CD4-positive, alpha-beta T cell treated with Interleukin-1 beta for 1 hour (primary cell): ENCODE measurements around the gene ACTN2.
"Not testable (repeated sequence)": the region's sequence is repeated elsewhere in the genome, so short reads cannot be mapped to it uniquely, and the experiment has no call there.

Experiments
- DNase-seq, 2 donors: peaks; one replicate each; pipeline ENCODE4 v3.0.0-alpha.2; 2020 to 2022

Gene ACTN2

DNA sequence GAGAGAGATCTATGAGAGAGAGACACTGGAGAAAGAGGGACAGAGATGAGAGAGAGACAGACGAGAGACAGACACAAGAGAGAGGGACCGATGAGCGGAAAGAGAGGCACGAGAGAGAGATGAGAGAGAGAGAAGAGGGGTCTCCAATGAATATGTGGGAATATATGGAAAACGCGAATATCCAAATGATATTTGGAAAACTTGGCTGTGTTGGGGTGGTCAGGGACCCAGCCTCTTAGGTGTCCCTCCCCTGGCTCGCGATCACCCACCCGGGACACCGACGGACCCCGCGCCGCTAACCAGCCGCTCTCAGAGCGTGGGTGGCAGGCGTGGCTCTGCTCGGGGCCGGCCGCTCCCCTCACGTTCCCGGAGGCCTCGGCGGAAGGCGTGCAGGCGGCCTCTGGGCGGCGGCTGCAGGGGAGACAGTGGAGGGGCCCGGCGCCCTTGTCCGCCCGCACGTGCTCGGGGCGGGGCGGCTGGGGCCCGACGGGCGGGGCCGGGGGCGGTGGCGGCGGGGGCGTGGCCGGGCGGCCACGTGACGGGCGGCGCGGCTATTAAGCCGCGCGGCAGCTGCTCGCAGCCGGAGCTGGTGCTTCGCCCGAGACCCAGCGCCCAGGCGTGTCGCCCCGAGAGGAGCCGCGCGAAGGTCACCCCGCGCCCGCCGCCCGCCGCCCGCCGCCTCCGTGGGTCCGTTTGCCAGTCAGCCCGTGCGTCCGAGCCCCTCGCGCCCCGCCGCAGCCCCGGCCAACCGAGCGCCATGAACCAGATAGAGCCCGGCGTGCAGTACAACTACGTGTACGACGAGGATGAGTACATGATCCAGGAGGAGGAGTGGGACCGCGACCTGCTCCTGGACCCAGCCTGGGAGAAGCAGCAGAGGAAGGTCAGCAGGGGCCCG is at the start of gene ACTN2:
Gene ACTN2 (plus strand): TSS at position 583 of the 898 bp plus-strand sequence. CDS start 175 bp downstream, at position 758.
- peak; percentile 50 to 58 for DNase-seq

DNA sequence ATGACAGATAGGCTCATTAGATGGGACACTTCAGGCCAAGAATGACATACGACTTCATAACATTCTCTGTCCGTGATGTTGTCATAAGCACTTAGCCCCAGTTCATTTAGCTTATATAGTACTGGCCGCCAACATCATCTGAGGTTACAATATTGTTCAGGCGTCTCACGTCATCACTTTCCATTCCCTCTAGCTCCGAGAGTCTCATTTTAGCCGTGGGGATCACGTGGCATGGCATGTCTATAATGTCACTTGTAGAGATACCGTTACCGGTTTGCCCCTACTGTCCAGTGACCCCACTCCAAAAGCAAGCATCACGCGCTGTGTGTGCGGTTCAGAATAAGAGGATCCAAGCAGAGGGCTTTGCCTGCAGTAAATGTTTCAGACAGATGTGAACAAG is 47.4 kb upstream of the ACTN2 start:
- no peak for DNase-seq

DNA sequence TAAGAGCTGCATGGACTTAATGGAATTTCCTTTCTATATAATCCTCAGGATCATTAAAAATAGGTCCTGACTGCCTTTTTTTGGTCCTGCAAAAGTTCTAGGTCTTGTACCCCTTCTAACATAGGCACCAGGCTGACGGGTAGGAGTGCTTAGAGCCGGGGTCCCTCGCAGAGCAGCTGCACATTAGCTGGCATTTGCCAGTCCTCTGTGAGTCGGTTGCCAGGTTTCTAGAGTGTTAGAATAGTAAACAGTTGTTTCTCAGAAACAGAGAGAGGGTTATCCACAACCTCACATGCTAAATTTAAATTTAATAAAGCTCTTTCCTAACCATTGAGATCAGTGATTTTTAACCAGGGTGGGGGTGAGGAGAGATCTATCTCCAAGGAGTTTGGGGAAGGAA is 46.6 kb upstream of the ACTN2 start:
- DNase-seq = no peak

DNA sequence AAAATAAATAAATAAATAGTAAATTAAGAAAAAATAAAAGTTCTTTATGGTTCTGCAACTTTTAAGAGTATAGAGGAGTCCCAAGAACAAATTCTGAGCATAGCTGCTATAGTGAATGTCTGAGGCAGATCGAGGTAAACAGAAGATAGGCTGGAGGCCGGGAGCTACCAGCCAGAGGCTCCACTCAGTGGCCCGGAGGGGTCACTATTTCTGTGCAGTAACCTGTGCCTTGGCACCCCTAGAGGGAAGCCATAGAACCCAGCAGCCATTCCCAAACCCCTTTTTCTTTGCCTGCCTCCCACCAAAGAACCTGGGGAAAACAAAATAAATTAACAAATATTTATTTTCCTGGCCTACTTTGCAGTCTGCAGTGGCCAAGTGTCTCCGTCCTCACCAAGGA is 43.5 kb upstream of the ACTN2 start:
- DNase-seq = no peak

DNA sequence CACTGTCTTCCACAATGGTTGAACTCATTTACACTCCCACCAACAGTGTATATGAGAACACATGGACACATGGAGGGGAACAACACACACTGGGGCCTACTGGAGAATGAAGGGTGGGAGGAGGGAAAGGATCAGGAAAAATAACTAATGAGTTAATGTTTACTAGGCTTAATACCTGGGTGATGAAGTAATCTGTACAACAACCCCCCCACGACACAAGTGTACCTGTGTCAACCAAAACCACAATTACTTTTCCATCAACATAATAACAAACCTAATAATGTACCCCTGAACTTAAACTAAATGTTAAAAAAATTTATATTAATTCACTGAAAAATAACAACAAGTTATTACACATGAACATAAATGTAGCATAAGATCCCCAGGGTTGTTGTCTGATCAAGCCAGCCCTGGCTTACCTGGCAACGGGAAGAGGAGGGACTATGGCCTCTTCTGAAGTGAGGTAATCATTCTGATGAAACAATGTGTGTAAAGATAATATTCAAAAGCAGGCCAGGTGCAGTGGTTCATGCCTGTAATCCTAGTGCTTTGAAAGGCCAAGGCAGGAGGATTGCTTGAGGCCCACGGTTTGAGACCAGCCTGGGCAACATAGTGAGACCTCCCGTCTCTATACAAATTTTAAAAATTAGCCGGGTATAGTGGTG is 41.2 kb upstream of the ACTN2 start:
- no peak for DNase-seq

DNA sequence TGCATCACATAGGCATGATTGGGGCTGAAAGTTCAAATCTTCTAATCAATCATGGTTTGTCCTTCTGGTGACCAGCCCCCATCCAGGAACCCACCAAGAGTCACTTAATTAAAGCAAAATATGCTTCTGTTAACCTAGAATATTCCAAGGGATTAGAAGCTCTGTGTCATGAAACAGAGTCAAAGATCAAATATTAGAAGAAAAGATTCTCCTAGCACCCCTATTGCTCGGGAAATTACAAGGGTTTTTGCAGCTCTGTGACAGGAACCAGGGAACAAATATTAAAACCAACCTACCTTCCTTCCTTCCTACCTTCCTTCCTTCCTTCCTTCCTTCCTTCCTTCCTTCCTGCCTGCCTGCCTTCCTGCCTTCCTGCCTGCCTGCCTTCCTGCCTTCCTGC is 31.8 kb upstream of the ACTN2 start:
- DNase-seq = no peak

DNA sequence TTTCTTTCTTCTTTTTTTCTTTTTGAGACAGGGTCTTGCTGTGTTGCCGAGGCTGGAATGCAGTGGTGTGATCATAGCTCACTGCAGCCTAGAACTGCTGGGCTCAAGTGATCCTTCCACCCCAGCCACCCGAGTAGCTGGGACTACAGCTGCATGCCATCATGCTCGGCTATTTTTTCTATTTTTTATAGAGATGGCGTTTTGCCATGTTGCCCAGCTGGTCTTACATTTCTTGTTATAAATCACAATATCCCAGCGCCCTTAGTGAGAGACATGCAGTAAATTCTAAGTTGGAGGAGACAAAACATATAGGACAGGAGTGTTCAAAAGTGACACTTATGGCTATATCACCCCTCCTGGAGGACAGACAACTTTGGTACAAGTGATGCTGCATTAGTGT is 31.3 kb upstream of the ACTN2 start:
- DNase-seq = no peak

DNA sequence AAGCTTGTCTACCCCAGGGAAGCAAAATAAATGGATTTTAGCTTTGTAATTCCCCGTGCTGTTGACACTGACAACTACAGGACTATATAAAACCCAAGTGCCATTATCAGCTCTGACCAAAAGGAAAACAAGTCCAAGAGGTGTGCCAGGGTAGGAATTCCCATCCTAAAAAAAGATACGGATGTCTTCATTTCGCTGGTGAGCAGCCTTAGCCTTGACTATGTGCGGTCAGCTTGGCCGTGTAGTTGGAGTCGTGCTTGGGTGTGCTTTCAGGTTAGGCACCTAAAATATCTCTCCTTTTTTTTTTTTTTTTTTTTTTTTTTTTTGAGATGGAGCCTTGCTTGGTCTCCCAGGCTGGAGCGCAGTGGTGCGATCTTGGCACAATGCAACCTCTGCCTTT is 28.9 kb upstream of the ACTN2 start:
- DNase-seq = no peak

DNA sequence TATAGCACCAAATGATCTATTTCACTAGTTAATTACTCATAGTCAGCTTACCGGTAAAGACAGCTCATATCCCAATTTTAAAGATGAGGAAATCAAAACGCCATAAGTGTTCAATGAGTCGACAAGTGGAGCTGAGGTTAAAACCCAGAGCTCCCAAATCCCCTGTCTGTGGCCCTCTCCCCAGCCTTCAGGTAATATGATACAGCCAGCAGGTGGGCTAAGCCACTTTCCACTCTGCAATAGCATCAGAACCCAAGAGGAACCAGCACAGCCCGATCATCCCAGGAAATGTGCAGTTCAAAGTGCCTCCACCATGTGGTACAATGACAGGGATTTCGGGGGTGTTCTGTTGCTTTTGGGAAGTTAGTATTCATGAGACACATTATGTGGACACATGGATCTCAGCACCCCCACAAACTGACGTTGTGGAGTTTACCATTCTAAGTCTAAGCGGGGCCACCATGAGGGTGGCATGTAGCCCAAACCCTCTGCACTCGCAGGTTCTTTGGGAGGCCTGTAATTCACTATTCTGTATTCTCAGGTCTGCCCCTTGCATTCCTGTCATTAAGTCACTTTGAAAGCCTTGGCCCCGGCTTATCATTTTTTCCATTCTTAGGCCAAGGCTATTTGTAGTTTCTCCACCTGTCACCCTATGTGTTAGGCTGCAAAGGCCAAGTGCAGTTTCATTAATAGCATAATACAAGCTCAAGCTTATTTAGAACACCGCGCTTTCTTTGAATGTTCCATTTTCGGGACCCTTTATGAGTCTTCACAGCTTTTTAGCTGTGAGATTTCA is 26.3 kb upstream of the ACTN2 start:
- no peak for DNase-seq

DNA sequence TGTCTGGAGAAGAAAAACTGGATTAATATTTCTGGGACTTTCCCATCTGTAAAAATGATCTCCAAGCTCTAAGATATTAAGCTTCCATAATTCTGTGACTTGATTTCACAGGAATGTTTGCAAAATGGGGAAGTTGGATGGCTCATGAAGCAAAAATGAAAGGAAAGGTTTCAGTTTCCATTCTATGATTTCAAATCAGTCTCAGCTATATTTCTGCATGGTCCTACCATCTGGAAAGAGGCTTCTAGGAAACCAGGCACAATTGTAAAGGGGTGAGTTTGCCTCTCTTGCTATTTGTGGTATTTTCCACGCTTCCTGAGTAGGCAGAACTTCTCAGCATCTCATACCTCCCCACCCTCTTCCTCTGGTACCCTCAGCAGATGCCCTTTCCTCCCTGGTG is 22.4 kb upstream of the ACTN2 start:
- no peak for DNase-seq

DNA sequence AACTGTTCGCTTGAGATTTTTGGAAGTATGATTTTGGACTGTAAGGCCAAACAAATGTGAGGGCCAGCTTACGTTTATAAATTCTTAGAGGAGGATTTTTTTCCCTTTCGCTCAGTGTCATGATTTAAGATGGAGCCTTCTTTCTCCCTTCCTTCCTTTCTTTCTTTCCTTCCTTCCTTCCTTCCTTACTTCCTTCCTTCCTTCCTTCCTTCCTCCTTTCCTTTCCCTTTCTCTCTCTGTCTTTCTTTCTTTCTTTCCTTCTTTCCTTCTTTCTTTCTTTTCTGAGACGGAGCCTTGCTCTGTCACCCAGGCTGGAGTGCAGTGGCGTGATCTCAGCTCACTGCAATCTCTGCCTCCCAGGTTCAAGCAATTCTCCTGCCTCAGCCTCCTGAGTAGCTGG is 17.4 kb upstream of the ACTN2 start:
- not testable (repeated sequence) for DNase-seq

DNA sequence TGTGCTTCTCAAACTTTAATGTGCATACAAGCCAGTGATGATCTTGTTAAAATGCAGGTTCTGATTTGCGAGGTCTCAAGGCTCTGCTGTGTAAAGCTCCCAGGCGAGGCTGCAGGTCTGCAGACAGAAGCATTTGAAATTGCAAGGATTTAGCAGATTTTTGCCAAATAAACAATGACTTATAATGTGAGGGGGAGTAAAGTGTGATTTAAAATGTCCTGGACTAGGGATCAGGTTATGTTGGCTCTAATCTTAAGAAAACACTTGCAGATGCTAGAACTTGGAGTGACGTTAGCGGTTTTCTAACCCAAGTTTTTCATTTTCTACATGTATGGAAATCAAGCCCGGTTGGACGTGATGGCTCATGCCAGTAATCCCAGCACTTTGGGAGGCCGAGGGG is 16.2 kb upstream of the ACTN2 start:
- no peak for DNase-seq

DNA sequence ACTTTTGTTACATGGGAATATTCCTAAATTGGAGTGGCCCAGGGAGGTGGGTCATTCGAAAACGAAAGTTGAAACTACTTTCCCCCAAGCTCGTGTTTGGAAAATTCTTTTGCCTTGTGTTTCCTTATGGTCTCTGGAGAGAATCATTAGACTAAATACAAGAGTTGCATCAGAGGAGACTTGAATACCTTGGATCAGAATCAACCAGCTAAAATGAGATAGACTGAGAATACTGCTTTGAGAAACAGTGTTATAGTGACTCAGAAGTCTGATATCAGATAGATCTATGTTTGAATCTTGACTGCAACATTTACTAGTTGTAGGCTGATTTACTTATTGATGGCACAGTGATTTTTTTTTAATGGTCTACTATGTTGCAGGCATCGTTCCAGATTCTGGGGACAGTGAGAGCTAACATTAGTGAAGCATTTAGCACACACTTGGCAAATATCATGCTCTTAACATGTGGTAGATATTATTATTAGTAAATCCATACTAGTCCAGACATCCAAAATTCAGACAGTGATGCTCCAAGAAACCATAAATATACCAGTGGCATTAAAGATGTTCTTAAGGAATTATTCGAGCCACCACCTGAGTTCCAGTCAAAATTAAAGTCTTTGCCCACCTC is 12.9 kb upstream of the ACTN2 start:
- DNase-seq = no peak

DNA sequence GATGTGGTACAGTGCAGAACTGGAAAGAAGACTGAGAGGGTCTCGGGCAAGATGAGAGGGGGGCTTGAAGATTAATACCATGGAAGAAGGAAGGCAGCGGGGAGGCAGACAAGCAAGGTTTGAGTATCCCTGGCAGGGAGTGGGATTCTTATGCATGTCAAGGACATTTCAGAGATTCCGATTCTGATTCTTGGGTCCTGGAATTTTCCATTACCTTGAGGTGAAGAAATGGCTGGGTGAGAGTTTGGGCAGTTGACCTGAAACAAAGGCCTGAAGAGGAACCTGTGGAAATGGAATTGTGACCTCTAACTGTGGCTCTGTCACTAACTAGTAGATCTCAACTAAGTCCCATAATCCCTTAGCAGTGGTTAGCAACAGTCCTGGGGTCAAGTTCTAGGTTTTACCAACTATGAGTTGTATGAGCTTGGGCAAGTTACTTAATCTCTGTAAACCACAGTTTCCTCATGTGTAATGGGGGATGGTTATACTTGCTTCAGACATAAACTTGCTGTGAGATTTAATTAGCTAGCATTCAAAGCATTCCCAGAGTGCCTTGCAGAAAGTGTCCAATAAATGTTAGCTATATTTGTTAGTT is 8.6 kb upstream of the ACTN2 start:
- no peak for DNase-seq

DNA sequence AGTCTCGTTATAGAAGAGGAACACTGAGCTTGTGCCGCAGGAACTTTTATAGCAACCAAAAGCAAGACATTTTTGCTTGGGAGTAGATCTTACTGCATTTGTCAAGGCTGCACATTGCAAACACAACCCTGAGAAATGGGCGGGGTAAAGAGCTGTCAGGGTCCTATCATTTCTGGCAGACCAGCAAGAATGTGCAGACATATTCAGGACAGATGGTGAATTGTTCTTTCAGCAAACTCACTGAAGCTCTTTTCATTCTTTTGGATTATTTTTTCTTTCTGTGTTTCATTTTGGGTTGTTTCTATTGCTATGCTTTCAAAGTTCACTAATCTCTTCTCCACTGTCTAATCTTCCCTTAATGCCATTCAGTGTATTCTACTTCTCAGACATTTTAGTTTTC is 5.1 kb upstream of the ACTN2 start:
- DNase-seq = no peak

DNA sequence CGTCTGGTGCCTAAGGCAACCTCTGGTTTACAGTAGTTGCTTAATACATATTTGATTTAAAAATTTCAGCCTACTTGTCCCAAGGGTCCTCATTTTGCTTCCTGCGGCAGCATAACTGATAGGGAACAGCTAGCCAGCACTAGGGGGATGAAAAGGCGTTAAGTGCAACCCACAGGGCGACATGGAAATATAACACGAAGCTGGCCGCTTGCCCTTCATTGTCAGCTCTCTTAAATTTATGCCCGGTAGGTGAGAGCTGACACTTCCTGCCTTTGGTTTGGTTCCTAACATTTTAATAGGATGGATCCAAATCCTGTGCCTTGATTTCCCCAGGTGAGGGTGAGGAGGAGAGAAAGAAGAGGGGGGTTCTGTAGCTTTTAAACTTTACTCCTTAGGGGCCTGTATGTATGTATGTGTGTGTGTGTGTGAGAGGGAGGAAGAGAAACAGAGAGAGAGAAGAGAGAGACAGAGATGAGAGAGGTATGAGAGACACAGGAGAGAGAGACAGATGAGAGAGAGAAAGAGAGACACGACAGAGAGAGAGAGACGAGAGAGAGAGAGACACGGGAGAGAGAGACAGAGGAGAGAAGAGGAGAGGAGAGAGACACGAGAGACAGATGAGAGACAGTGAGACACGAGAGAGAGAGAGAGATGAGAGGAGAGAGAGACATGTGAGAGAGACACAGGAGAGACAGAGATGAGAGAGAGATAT is 938 bp upstream of the ACTN2 start:
- DNase-seq = no peak

DNA sequence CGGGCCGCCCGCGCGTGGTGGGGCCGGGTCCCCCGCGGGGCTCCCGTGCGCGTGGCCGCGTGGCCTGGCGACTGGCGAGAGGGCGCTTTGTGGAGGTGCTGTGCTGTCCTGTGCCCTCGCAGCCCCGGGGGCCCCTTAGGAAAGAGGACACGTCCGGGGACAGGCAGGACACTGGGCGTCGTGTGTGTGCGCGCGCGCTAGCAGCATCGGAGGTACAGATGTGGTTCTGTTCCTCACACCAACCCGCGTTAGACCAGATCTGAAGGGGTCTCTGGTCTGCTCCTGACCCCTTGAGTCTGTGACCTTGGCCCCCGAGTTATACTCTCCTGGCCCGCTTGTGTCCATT is 489 bp downstream of the ACTN2 start:
- DNase-seq = no peak

DNA sequence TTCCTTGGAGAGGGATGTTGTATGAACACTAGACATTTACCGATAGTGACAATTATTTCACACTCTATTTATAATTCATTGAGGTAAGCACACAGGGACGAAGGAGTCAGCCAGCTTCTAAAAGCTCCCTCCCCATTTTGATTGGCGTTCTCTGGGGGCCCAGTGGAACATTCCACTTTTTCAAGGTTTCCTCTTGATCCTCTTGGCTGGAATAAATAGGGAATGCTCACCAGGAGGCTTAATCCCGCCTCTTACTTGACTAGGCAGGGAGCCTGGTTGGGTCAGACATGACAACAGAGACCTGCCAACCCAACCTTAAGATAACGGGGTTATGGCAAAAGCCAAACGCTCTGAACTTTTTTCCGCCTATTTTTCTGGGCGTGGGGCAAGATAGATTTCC is 974 bp downstream of the ACTN2 start:
- no peak for DNase-seq

DNA sequence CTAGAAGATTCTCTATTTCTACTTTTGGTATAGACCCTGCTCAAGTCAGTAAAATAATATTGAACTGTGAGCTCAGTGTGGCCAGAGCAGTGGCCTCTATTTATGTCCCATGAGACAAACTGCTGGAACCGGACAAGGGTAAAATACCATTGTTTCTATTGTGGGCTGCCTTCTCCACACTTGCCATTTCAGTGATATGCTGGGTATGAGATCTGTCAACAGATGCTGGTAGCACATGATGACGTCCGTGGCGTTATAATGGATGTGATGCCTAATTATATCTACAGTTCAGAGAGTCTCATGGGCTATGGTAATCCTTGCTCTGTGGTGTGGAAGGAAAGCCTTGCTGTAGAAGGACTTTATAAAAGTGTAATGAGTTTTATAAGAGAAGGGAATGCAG is 2.4 kb downstream of the ACTN2 start:
- DNase-seq = no peak

DNA sequence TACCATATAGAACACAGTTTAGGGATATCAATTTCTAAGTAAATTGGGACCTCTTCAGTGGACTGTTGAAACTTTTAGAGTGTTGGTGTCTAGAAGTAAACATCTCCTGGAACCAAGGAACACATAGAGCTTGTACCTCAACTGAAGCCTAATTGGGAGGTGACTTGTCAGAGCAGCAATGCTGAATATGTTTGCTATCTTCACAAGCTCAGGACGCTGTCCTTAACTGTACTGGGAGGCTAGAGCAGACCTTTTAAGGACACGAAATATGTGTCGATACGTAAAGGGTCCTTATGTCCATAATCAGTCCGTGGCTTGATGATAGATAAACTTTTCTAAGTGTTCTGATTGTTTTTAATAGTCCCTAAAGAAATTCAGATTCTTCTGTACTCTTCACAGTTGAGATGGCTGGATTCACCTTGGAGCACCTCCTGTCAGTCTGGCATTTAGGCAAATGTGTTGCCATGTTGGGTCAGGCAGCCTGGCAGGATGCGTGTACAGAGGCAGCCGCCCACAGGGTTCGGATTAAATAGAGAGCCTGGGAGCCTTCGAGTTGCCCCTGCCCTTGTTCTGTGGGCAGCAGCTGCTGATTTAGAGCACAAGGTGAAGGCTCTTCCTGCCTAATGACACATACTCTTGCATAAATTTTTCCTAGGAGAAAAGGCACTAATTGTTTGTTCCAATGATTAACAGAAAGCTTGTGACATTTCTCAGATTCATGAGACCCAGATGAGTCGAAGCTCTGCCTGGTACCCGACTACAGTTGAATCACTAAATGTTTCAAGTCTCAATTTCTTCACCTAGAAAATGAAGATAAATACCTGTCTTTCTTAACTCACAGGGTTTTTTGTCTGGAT is 3.6 kb downstream of the ACTN2 start:
- DNase-seq = no peak

DNA sequence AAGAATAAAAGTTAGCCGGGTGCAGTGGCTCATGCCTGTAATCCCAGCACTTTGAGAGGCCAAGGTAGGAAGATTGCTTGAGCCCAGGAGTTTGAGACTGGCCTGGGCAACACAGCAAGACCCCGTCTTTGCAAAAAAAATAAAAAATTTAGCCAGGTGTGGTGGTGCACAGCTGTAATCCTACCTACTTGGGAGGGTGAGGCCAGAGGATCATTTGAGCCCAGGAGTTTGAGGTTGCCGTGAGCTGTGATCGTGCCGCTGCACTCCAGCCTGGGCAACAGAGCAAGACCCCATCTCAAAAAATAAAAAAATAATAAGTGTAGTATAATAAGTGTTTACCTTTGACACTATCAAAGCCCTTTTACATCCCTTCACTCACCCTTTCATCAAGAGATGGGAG is 5.0 kb downstream of the ACTN2 start:
- DNase-seq = no peak
